Endothelial cell of umbilical vein (primary cell): ENCODE results near the gene EML6.

Source experiments
- EZH2 ChIP-seq: IDR thresholded peaks from 2 replicates; pipeline ENCODE4 v1.6.1; 2012; ENCODE audit warnings: borderline replicate concordance, low read depth, mild to moderate bottlenecking, moderate library complexity, low read length, inconsistent platforms; ENCODE audit not compliant: severe bottlenecking
- TF ChIP-seq, protein P1 (sequence below): IDR thresholded peaks from 2 replicates; pipeline ENCODE4 v1.6.1; 2011; ENCODE audit not compliant: insufficient read depth, insufficient read length

GRCh38 chr2:54984476-54984875 is 261.0 kb downstream of the EML6 start:
- TF ChIP-seq EZH2 = no peak
- TF ChIP-seq, protein P1, sequence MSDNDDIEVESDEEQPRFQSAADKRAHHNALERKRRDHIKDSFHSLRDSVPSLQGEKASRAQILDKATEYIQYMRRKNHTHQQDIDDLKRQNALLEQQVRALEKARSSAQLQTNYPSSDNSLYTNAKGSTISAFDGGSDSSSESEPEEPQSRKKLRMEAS = no peak
